Smooth muscle cell (in vitro differentiated cells): ENCODE measurements around the gene SLC43A3. TPM values are rescaled to one million over a fixed set of nuclear protein-coding genes. Genes with fewer than 3 reads are reported as not detected.

Experiments
- DNase-seq: peaks from one replicate; lab custom pipeline; 2025; ENCODE audit not compliant: unreplicated experiment; lab: John Stamatoyannopoulos, UW
- H2AFZ ChIP-seq: fragments of 200-600 bp; sonication (generic); 2 replicates; pipeline ENCODE4 v1.6.0; 2016; ENCODE audit warnings: antibody characterized with exemption, low read depth, mild to moderate bottlenecking
- H3F3A ChIP-seq: fragments of 200-600 bp; sonication (generic); 2 replicates; pipeline ENCODE4 v1.6.0; 2017; ENCODE audit warnings: antibody characterized with exemption, low read depth
- H3K27ac ChIP-seq: fragments of 200-600 bp; sonication (generic); 2 replicates; pipeline ENCODE4 v1.5.1; 2016; ENCODE audit warnings: low read depth, mild to moderate bottlenecking
- H3K27me3 ChIP-seq: fragments of 200-600 bp; sonication (generic); 2 replicates; pipeline ENCODE4 v1.6.1; 2016; ENCODE audit warnings: low read depth, mild to moderate bottlenecking
- H3K36me3 ChIP-seq: fragments of 200-600 bp; sonication (generic); 2 replicates; pipeline ENCODE4 v1.5.1; 2016; ENCODE audit warnings: low read depth
- H3K4me1 ChIP-seq: fragments of 200-600 bp; sonication (generic); 2 replicates; pipeline ENCODE4 v1.5.1; 2016; ENCODE audit warnings: low read depth
- H3K4me2 ChIP-seq: fragments of 200-600 bp; sonication (generic); 2 replicates; pipeline ENCODE4 v1.6.0; 2016; ENCODE audit warnings: mild to moderate bottlenecking
- H3K4me3 ChIP-seq: fragments of 200-600 bp; sonication (generic); 2 replicates; pipeline ENCODE4 v1.5.1; 2016; ENCODE audit warnings: mild to moderate bottlenecking
- H3K79me2 ChIP-seq: fragments of 200-600 bp; sonication (generic); 2 replicates; pipeline ENCODE4 v1.6.0; 2016; ENCODE audit warnings: low read depth, mild to moderate bottlenecking
- H3K9ac ChIP-seq: fragments of 200-600 bp; sonication (generic); 2 replicates; pipeline ENCODE4 v1.6.0; 2016; ENCODE audit warnings: low read depth
- H3K9me3 ChIP-seq: fragments of 200-600 bp; sonication (generic); replicated peaks from 2 replicates; pipeline ENCODE4 v1.5.1; 2016; ENCODE audit warnings: low read depth
- H4K20me1 ChIP-seq: fragments of 200-600 bp; sonication (generic); 2 replicates; pipeline ENCODE4 v1.6.0; 2016; ENCODE audit warnings: low read depth
- WGBS: methylation state at CpG from one replicate; pipeline ENCODE4 v1.1.7; 2016; ENCODE audit warnings: low lambda C conversion rate; 5-methylcytosine and 5-hydroxymethylcytosine counted together
- polyA plus RNA-seq: library from polyadenylated mRNA; unstranded; fragments of >200 nt; fragmentation: Nextera tagmentation; extraction: Ambion mirVana; gene quantifications from 2 replicates; pipeline ENCODE4 v1.2.1, GENCODE V29; 2016
- total RNA-seq: library from RNA; depleted of rRNA; stranded (reverse); fragments of >200 nt; gene quantifications from 2 replicates; pipeline ENCODE4 v1.2.3, GENCODE V29; 2014
- TF ChIP-seq, protein P1 (sequence below): fragments of 200-600 bp; sonication (generic); IDR thresholded peaks from 2 replicates; pipeline ENCODE4 v1.5.1; 2017; ENCODE audit warnings: borderline replicate concordance, mild to moderate bottlenecking, antibody characterized with exemption; ENCODE audit not compliant: insufficient read depth, poor library complexity, severe bottlenecking

SLC43A3 gene
- total and polyA plus RNA-seq, 2 experiments from 2014 or later, result 9.3 to 12.8 TPM

GRCh38 chr11:57462597-57462996, 35.7 kb upstream of the SLC43A3 start:
- TF ChIP-seq, protein P1, sequence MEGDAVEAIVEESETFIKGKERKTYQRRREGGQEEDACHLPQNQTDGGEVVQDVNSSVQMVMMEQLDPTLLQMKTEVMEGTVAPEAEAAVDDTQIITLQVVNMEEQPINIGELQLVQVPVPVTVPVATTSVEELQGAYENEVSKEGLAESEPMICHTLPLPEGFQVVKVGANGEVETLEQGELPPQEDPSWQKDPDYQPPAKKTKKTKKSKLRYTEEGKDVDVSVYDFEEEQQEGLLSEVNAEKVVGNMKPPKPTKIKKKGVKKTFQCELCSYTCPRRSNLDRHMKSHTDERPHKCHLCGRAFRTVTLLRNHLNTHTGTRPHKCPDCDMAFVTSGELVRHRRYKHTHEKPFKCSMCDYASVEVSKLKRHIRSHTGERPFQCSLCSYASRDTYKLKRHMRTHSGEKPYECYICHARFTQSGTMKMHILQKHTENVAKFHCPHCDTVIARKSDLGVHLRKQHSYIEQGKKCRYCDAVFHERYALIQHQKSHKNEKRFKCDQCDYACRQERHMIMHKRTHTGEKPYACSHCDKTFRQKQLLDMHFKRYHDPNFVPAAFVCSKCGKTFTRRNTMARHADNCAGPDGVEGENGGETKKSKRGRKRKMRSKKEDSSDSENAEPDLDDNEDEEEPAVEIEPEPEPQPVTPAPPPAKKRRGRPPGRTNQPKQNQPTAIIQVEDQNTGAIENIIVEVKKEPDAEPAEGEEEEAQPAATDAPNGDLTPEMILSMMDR, result no peak
- H3K79me2 ChIP-seq, result no peaks in the 10 kb centered on the region
- H3K36me3 ChIP-seq, result no peaks in the 10 kb centered on the region
- DNase-seq, result no peak
- no peaks in the 10 kb centered on the region for H3F3A ChIP-seq
- H4K20me1 ChIP-seq, result no peaks in the 10 kb centered on the region
- peaks cover 13% of the 10 kb centered on the region for H3K4me1 ChIP-seq
- H3K4me2 ChIP-seq, result no peak overlapping the region
- no peak overlapping the region for H2AFZ ChIP-seq
- H3K9me3 ChIP-seq, result no peaks in the 10 kb centered on the region
- WGBS, result 86% methylated on average over 3 of the region's 3 CpGs
- H3K27ac ChIP-seq, result no peak overlapping the region
- no peak overlapping the region for H3K4me3 ChIP-seq
- no peak overlapping the region for H3K9ac ChIP-seq
- peaks cover 84% of the 10 kb centered on the region for H3K27me3 ChIP-seq

GRCh38 chr11:57461841-57462489, 35.0 kb upstream of the SLC43A3 start:
- Histone ChIP-seq H3K4me1 (peaks cover 15% of the 10 kb centered on the region), H2AFZ (no peak overlapping the region), H3K27me3 (peaks cover 84% of the 10 kb centered on the region), H3K27ac (no peak overlapping the region), H3K79me2 (no peaks in the 10 kb centered on the region), H3K36me3 (no peaks in the 10 kb centered on the region), H4K20me1 (no peaks in the 10 kb centered on the region), H3F3A (no peaks in the 10 kb centered on the region), H3K9ac (no peak overlapping the region), H3K4me3 (no peak overlapping the region), H3K4me2 (no peak overlapping the region), H3K9me3 (no peaks in the 10 kb centered on the region)
- TF ChIP-seq, protein P1, result no peak
- WGBS, result 67% methylated on average over 13 of the region's 16 CpGs
- DNase-seq, result no peak

DNA sequence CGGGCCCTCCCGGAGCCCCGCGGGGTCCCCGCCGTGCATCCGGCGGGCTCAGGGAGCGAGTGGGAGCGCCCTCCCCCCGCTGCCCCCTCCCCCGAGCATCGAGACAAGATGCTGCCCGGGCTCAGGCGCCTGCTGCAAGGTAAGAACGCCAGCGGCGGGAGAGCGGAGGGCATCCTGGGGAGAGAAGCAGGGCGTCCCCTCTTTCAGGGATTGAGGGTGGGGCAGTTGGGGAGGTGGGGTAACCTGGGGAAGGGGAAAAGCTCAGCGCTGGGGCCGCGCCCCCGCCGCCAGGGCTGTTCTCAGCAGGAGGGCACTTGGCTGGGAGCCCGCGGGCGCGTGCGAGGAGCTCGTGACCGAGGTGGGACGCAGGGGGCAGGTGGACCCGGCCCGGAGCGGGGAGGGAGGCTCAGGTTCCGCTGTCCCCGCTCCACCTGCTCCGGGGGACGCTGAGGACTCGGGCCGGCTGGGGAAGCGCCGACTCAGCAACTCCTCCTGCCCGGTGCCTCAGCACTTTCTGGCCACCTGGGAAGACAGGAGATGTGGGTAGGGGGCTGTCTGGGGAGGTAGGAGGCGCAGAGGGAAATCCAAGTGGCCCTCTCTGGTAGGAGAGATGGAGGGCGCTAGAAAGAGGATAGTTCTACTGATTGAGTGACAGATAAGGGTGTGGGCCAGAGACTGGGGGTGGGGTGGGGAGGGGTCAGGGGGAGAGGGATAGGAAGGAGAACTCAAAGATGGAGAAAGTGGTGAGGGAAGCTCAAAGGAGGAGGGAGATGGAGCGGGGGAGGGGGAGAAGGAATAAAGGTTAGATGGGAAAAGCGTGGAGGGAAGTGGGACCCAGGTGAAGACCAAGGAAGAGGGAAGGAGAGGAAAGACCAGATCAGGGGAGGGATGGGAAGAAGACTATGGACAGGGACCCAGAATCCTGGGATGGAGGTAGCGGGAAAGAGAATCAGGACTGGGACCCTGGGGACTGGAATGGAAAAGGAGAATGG, 34.1 kb upstream of the SLC43A3 start:
- Histone ChIP-seq H3K36me3 (no peaks in the 10 kb centered on the region), H4K20me1 (no peaks in the 10 kb centered on the region), H3F3A (no peaks in the 10 kb centered on the region), H3K4me3 (peak overlapping the region; percentile 33), H3K4me1 (peaks cover 17% of the 10 kb centered on the region), H2AFZ (no peak overlapping the region), H3K9ac (no peak overlapping the region), H3K27me3 (peaks cover 85% of the 10 kb centered on the region), H3K4me2 (peak overlapping the region; percentile 79), H3K79me2 (no peaks in the 10 kb centered on the region), H3K9me3 (no peaks in the 10 kb centered on the region), H3K27ac (no peak overlapping the region)
- DNase-seq, result no peak
- WGBS, result 4% methylated on average over 35 of the region's 50 CpGs
- TF ChIP-seq, protein P1, result no peak
